Fibroblast of the conjunctiva (primary cell): ENCODE measurements around the gene PIGK.
"Not testable (repeated sequence)": the region's sequence is repeated elsewhere in the genome, so short reads cannot be mapped to it uniquely, and the experiment has no call there.

Experiments used
- DNase-seq: peaks from one replicate; pipeline ENCODE4 v3.0.0-alpha.2; 2010; ENCODE audit warnings: low read depth

Gene PIGK

GRCh38 chr1:77219166-77219887 lies at the start of gene PIGK:
Gene PIGK (minus strand): TSS chr1:77219430. CDS start chr1:77219402, 28 bp downstream.
- peak; percentile 81 for DNase-seq

DNA sequence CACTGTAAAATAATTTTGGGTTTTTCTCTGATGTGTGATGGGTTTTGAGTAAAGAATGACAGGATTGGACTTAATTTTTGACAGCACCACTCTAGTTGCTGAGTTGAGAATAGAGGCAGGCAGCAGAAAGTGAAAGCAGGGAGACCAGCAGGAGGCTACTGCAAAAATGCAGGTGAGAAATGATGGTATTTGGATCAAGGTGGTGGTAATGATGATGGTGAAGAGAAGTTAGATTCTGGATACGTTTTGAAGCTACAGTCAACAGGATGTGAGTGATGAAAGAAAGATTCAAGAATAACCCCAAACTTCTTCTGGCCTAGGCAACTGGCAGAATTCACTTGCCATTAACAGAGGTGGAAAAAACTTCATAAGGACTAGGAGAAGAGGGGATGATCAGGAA lies 47.8 kb upstream of the PIGK start:
- no peak for DNase-seq

- DNase-seq: no peak
These were observed 46.0 kb upstream of the PIGK start for GRCh38 chr1:77265180-77265579.

GRCh38 chr1:77263708-77264107 lies 44.5 kb upstream of the PIGK start:
- no peak for DNase-seq

GRCh38 chr1:77253211-77253610 lies 34.0 kb upstream of the PIGK start:
- no peak for DNase-seq

DNA sequence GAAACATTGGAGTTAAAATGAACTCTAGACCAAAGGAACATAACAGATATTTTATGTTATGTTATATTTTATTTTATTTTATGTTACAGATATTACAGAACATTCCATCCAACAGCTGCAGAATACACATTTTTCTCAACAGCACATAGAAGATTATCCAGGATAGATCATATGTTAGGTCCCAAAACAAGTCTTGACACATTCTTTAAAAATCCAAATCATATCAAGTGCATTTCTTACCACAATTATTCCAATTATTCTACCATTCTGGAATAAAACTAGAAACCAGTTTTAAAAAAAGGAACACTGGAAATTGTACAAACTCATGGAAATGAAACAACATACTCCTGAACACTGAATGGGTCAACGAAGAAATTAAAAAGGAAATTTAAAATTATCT lies 30.9 kb upstream of the PIGK start:
- no peak for DNase-seq

DNA sequence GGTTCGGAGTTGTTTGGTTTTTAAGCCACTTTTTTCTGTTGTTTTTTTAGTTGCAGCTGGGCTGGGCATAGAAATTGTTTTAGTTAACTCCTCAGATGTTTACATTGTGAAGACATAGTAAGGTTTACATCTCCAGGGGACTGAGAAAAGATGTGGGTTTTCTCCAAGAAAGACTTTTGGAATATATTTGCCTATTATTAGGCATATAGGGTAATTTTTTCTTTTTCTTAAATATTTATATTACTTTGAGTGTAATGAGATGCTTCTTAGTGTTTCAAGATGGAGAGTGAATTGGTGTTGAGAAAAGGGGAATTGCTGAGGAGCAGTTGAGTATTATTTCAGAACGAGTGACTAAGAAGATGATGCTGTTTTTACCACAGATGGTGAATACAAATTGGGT lies 26.6 kb upstream of the PIGK start:
- no peak for DNase-seq

DNA sequence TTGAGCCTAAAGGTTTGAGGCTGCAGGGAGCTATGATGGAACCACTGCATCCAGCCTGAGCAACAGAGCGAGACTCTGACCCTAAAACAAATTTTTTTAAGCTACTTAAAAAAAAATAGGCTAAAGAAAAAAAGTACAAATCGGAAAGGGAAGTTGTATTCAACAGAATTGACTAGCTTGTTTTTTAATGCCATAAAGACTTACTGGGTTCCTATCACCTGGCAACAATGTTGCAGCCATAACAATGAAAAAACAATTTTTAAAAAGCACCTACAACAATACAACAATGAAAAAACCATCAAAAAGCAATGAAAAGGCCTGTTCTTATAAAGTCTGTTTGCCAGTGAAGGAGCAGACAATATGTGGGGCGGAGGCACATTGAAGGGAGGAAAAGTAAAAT lies 20.1 kb upstream of the PIGK start:
- DNase-seq: no peak

DNA sequence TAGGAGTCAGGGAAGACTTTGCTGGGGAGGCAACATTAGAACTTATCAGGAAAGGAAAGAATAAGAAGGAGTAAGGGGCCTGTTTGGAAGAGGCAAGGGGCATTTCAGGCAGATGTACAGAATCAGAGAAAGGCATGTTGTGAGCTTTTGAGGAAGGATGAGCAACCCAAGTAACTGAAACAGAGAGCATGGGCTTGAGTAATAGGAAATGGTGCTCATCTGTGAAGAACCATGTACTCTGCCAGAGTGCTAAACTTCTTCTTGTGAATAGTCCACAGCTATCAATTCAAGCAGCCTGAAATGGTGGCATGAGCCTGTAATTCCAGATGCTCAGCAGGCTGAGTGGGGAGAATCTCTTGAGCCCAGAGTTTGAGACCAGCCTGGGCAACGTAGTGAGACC lies 19.2 kb upstream of the PIGK start:
- DNase-seq: no peak

- no peak for DNase-seq
These were observed 15.7 kb upstream of the PIGK start for GRCh38 chr1:77234943-77235342.

GRCh38 chr1:77234096-77234495 lies 14.9 kb upstream of the PIGK start:
- DNase-seq: no peak

DNA sequence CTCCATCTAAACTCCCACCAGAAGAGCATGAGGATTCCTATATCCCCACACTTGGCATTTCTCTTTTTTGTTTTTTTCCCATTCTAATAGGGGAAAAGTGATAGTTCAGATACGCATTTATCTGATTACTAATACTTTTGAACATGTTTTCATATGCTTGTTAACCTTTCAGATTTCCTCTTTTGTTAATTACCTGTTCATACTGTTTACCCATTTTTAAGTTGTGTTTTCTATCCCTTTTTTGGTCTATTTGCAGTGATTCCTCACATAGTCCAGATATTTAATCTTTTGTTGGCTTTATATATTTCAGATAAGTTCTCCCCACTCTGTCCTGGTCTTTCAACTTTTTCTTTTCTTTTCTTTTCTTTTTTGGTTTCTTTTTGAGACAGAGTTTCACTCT lies 13.6 kb upstream of the PIGK start:
- DNase-seq: no peak

- no peak for DNase-seq
These were observed 10.8 kb upstream of the PIGK start for GRCh38 chr1:77230051-77230450.

GRCh38 chr1:77228836-77229235 lies 9.6 kb upstream of the PIGK start:
- DNase-seq: no peak

- no peak for DNase-seq
These were observed 8.2 kb upstream of the PIGK start for GRCh38 chr1:77227381-77227780.

DNA sequence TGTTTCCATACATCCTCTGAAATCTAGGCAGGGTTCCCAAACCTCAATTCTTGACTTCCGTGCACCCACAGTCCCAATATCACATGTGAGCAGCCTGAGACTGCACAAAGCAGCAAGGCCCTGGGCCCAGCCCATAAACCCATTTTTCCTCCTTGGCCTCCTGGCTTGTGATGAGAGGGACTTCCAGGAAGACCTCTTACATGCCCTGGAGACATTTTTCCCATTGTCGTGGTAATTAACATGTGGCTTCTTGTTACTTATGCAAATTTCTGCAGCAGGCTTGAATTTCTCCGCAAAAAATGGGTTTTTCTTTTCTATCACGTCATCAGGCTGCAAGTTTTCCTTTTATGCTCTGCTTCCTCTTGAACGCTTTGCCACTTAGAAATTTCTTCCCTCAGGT lies 3.3 kb upstream of the PIGK start:
- no peak for DNase-seq

DNA sequence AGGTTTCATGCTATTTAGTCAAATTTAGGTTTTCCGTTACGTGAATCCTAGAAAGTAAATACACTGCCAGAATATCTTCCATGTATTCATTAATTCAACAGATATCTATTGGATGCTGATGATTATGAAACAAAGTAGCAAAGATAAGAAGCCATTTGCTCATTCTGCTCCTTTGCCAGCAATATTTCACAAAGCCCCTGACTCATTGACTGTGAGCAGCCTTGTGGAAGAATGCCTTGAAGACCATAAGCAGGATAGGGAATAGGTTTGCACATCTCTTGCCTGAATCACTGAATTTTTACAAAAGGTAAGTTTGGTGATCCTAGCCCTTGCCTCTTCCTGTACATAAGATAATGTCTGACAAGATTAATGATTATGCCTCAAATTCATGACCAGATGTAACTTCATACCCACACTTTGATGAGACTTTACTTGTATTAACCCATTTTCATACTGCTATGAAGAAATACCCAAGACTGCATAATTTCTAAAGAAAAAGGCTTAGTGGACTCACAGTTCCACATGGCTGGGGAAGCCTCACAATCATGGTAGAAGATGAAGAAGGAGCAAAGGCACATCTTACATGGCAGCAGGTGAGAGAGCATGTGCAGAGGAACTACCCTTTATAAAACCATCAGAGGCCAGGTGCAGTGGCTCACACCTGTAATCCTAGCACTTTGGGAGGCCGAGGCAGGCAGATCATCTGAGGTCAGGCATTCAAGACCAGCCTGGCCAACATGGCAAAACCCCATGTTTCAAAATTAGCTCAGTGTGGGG lies 1.6 kb upstream of the PIGK start:
- DNase-seq: no peak

GRCh38 chr1:77218477-77219165 lies 609 bp downstream of the PIGK start:
- DNase-seq: no peak

GRCh38 chr1:77204043-77204442 lies 15.2 kb downstream of the PIGK start:
- DNase-seq: not testable (repeated sequence)

DNA sequence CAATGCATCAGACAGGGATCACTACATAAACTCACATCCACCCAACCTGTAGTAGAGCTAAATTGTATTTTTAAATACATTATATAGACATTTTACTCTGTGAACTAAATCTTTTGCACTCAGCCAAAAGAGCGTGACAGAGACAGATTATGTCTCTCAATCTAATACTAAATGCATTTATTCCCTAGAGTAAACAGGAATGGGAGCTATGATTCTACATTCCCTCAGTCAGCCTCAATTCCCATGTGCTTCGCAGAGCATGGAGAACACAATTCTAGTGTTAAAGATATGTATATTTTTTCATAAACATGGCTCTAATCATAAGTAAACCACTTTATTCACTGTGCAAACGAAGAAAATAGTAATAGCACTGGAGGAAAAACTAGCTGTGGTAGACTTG lies 16.5 kb downstream of the PIGK start:
- DNase-seq: no peak

DNA sequence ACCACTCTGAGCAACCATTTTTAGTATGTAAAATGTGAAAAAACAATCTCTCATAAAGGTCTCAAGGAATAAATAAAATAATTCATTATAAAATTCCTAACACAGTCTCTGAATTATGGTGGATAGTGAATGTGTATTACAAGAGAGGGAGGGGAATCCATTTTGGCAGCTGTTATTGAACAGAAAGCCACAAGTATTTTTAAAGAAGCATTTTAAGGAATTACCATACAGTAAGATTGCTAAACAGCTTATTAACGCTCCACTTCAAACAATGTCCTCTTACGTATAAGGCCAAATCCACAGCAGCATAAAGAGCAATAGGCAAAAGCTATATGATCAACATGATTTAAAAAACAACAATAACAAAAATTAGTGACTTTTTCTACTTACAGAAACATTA lies 18.4 kb downstream of the PIGK start:
- DNase-seq: no peak

DNA sequence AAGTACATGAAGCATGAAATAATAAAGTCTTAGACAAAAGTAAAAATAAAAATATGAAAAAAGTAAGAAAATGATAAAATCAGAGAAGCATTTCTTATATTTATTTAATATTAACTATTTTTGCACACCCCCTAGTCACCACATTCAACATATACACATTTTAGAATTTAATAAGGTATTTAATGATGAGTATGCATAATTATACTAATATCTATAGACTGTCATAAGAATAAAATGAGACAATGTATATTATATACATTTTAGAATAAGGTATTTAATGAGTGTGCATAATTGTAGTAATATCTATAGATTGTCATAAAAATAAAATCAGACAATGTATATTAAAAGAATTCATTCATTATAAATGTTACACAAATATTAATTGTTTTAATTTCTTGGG lies 18.9 kb downstream of the PIGK start:
- DNase-seq: no peak

GRCh38 chr1:77197351-77197750 lies 21.9 kb downstream of the PIGK start:
- no peak for DNase-seq
